ENCODE results near the gene SPCS3.

DNA sequence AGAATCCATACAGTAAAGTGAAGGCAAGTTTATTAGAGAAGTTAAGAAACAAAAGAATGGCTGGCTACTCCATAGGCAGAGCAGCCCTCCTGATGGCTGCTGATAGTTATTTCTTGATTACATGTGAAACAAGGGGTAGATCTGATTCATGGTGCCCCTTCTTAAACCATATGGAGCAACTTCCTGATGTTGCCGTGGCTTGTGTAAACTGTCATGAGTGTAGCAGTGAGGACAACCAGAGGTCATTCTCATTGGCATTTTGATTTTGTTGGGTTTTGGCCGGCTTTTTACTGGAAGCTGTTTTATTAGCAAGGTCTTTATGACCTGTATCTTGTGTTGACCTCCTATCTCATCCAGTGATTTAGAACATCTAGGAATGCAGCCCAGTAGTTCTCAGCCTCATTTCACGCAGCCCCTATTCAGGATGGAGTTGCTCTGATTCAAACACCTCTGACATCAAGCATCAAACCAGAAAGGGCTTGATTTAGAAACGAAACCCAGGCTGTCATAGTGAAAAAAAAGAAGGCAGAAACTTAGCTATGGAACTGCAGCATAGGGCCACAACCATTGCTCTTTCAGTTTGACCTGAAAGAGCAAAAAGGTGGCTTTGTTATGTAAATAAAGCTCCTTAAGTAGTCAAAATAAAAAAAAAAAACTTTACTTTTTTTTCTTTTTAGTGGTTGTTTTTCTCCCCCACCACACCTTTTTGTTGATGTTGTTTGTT, 37.8 kb downstream of the SPCS3 start:
- TF ChIP-seq MAFK (conservative IDR thresholded peaks at IDR 0.05 in 1 of 2, IDR thresholded peaks at IDR 0.05 in 1 of 2; ENCODE audit: low read length in 2 of 2) (no peak), POLR2A (IDR thresholded peaks at IDR 0.05; ENCODE audit: insufficient read depth in 1 of 2, low read depth in 2 of 2, low read length in 2 of 2) (no peak), ZBTB10 (CRISPR knock-in tag; IDR thresholded peaks at IDR 0.05; ENCODE audit: borderline replicate concordance) (no peak), ZNF720 (CRISPR knock-in tag; IDR thresholded peaks at IDR 0.05) (no peak), CTCF (CRISPR knock-in tag; IDR thresholded peaks at IDR 0.05) (no peak), TFDP1 (CRISPR knock-in tag; IDR thresholded peaks at IDR 0.05; ENCODE audit: borderline replicate concordance) (no peak), MYC (CRISPR knock-in tag; IDR thresholded peaks at IDR 0.05; ENCODE audit: borderline replicate concordance) (no peak)
- TF ChIP-seq, protein P1, sequence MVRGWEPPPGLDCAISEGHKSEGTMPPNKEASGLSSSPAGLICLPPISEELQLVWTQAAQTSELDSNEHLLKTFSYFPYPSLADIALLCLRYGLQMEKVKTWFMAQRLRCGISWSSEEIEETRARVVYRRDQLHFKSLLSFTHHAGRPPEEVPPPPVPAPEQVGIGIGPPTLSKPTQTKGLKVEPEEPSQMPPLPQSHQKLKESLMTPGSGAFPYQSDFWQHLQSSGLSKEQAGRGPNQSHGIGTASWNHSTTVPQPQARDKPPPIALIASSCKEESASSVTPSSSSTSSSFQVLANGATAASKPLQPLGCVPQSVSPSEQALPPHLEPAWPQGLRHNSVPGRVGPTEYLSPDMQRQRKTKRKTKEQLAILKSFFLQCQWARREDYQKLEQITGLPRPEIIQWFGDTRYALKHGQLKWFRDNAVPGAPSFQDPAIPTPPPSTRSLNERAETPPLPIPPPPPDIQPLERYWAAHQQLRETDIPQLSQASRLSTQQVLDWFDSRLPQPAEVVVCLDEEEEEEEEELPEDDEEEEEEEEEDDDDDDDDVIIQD (CRISPR knock-in tag; IDR thresholded peaks at IDR 0.05; ENCODE audit: low read depth) = no peak

Measured in HepG2 (cell line).